GM23248 (cell line): ENCODE measurements around the gene OXA1L.

ENCODE experiments used
- EZH2 ChIP-seq: fragments of 200-600 bp; sonication (generic); IDR thresholded peaks from 2 replicates; pipeline ENCODE4 v1.6.1; 2018; ENCODE audit warnings: antibody characterized with exemption, mild to moderate bottlenecking; ENCODE audit not compliant: insufficient read depth, poor library complexity, severe bottlenecking
- EZH2phosphoT487 ChIP-seq: fragments of 200-600 bp; sonication (generic); IDR thresholded peaks from 2 replicates; pipeline ENCODE4 v1.6.1; 2018; ENCODE audit warnings: antibody characterized with exemption, moderate library complexity, mild to moderate bottlenecking, low read depth; ENCODE audit not compliant: insufficient read depth

DNA sequence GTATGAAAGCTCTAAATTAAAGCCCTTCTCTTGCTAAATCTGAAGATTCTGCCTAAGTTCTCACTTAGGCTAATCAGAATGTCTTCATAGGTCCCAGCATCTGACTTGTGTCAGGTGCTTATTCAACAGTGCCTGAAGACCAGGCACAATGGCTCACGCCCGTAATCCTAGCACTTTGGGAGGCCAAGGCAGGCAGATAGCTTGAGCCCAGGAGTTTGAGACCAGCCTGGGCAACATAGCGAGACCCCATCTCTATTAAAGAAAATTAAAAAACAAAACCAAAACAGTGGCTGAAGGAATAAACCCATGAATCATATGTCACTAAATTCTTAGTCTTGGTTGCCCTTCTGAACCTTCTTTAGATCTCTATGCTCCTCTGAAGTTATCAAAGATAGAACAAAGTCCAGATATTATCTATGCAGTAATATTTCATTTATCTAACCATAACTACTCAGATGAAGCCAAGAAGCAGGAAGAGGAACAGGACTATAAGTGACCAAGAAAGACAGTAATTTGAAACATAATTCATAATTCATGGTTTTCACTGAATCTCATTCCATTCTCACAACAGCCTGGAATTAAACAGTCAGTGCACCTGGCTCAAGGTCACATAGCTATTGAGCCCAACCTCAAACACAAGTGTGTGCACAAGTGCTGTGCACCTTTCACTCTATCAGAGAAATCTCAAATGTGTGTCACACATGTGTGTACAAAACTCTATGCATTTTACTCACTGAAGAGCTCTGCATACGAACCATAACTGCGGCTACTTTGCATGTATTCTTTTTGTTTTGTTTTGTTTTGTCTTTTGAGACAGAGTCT, 42.1 kb downstream of the OXA1L start:
- TF ChIP-seq EZH2 (no peak), EZH2phosphoT487 (no peak)
